Measurements from ENCODE around the gene HLTF.

The HLTF gene

GRCh38 chr3:149061776-149062175 is 24.6 kb downstream of the HLTF start:
- TF ChIP-seq POLR2A (IDR thresholded peaks at IDR 0.05; ENCODE audit: low read length) (no peak), GATA1 (IDR thresholded peaks at IDR 0.05; ENCODE audit: low read depth, low read length) (no peak)
- DNase-seq, result no peak

- TF ChIP-seq POLR2A (IDR thresholded peaks at IDR 0.05; ENCODE audit: low read length), result no peak
- no peak for TF ChIP-seq GATA1 (IDR thresholded peaks at IDR 0.05; ENCODE audit: low read depth, low read length)
- no peak for DNase-seq
Observed at GRCh38 chr3:149058602-149059001, 27.7 kb downstream of the HLTF start.

- TF ChIP-seq POLR2A (IDR thresholded peaks at IDR 0.05; ENCODE audit: low read length) (no peak), GATA1 (IDR thresholded peaks at IDR 0.05; ENCODE audit: low read depth, low read length) (no peak)
- no peak for DNase-seq
Observed at GRCh38 chr3:149058198-149058597, 28.1 kb downstream of the HLTF start.

- TF ChIP-seq GATA1 (IDR thresholded peaks at IDR 0.05; ENCODE audit: low read depth, low read length), result no peak
- no peak for TF ChIP-seq POLR2A (IDR thresholded peaks at IDR 0.05; ENCODE audit: low read length)
- no peak for DNase-seq
Observed at GRCh38 chr3:149055575-149055974, 30.8 kb downstream of the HLTF start.

GRCh38 chr3:149044339-149045083 is 41.8 kb downstream of the HLTF start:
- TF ChIP-seq POLR2A (IDR thresholded peaks at IDR 0.05; ENCODE audit: low read length), result no peak
- TF ChIP-seq GATA1 (IDR thresholded peaks at IDR 0.05; ENCODE audit: low read depth, low read length), result no peak
- DNase-seq, result peak in 1 of 2 experiments; percentile 35

GRCh38 chr3:149042789-149043386 is 43.4 kb downstream of the HLTF start:
- peak in 1 of 2 experiments; percentile 25 for DNase-seq

GRCh38 chr3:149038322-149038721 is 48.0 kb downstream of the HLTF start:
- TF ChIP-seq GATA1 (IDR thresholded peaks at IDR 0.05; ENCODE audit: low read depth, low read length), result no peak
- TF ChIP-seq POLR2A (IDR thresholded peaks at IDR 0.05; ENCODE audit: low read length), result no peak
- DNase-seq, result no peak

More at GRCh38 chr3:149042789-149043386, 43.4 kb downstream of the HLTF start:
- no peak for TF ChIP-seq POLR2A (IDR thresholded peaks at IDR 0.05; ENCODE audit: low read length)
- no peak for TF ChIP-seq GATA1 (IDR thresholded peaks at IDR 0.05; ENCODE audit: low read depth, low read length)

GRCh38 chr3:149037684-149038083 is 48.6 kb downstream of the HLTF start:
- TF ChIP-seq GATA1 (IDR thresholded peaks at IDR 0.05; ENCODE audit: low read depth, low read length) (no peak), POLR2A (IDR thresholded peaks at IDR 0.05; ENCODE audit: low read length) (no peak)
- no peak for DNase-seq

- TF ChIP-seq POLR2A (IDR thresholded peaks at IDR 0.05; ENCODE audit: low read length) (no peak), GATA1 (IDR thresholded peaks at IDR 0.05; ENCODE audit: low read depth, low read length) (no peak)
- no peak for DNase-seq
Observed at GRCh38 chr3:149031096-149031495, 55.2 kb downstream of the HLTF start.

GRCh38 chr3:149026718-149027117 is 59.6 kb downstream of the HLTF start:
- DNase-seq, result no peak

GRCh38 chr3:149023951-149024350 is 62.4 kb downstream of the HLTF start:
- no peak for TF ChIP-seq POLR2A (IDR thresholded peaks at IDR 0.05; ENCODE audit: low read length)
- peak in 1 of 2 experiments; percentile 9 for DNase-seq

More at GRCh38 chr3:149026718-149027117, 59.6 kb downstream of the HLTF start:
- TF ChIP-seq POLR2A (IDR thresholded peaks at IDR 0.05; ENCODE audit: low read length) (no peak), GATA1 (IDR thresholded peaks at IDR 0.05; ENCODE audit: low read depth, low read length) (no peak)

GRCh38 chr3:149021830-149022229 is 64.5 kb downstream of the HLTF start:
- TF ChIP-seq GATA1 (IDR thresholded peaks at IDR 0.05; ENCODE audit: low read depth, low read length), result no peak
- TF ChIP-seq POLR2A (IDR thresholded peaks at IDR 0.05; ENCODE audit: low read length), result no peak
- no peak for DNase-seq

GRCh38 chr3:149020839-149021252 is 65.5 kb downstream of the HLTF start:
- TF ChIP-seq POLR2A (IDR thresholded peaks at IDR 0.05; ENCODE audit: low read length) (no peak), GATA1 (IDR thresholded peaks at IDR 0.05; ENCODE audit: low read depth, low read length) (no peak)
- DNase-seq, result no peak

GRCh38 chr3:149020196-149020838 is 66.0 kb downstream of the HLTF start:
- no peak for TF ChIP-seq POLR2A (IDR thresholded peaks at IDR 0.05; ENCODE audit: low read length)
- no peak for TF ChIP-seq GATA1 (IDR thresholded peaks at IDR 0.05; ENCODE audit: low read depth, low read length)
- no peak for DNase-seq

Data from erythroblast (primary cell).